ENCODE data around the gene MAP3K20.

DNA sequence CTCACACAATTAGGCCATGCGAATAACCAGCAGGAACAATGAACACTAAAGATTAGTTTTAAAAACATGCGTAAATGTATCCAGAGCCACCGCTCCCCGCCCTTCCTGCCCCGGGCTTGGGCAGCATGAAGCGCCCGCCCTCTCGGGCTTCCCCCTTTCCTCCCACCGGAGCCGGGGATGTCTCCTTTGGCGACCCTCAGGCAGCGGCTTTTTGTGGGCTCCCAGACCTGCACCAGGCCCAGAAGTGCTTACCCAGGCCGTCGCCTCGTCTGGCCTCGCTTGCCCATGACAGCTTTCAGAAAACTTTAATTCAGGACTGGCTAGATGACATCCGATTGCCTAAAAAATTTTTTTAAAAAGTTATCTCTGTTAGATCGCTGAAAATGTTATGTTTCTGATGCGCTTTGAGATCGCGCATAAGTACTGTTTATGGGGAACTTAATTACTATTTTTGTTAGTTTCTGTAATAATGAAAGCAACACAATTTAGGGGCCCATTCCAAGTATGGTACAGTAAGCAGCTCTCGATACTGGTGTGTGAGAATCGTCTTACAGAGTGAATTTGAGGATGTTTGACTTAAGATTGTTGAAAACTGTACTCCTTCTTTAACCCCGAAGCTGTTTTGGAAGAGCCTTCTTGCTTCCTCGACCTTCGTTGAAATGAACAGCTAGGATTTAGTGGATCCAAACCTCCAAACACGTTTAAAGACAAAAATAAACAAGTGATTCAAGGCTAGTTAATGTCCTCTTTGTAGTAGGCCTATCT is 1.1 kb downstream of the MAP3K20 start:
- TF ChIP-seq CTCF (IDR thresholded peaks at IDR 0.05; ENCODE audit: low read depth, low read length): no peak
- TF ChIP-seq EZH2phosphoT487 (IDR thresholded peaks at IDR 0.05; ENCODE audit: low read depth): no peak
